K562 (cell line): ENCODE measurements around the gene STK11. TPM values are rescaled to one million over a fixed set of nuclear protein-coding genes. Genes with fewer than 3 reads are reported as not detected.

ENCODE experiments used
- CHD1 ChIP-seq: fragments of 200-600 bp; sonication (generic); IDR thresholded peaks from one replicate; pipeline ENCODE4 v1.6.1; 2012; ENCODE audit warnings: mild to moderate bottlenecking, moderate library complexity, low read length, inconsistent platforms
- CHD2 ChIP-seq: IDR thresholded peaks from 2 replicates; pipeline ENCODE4 v1.6.1; 2011; ENCODE audit warnings: low read depth, low read length
- CXXC5 ChIP-seq: fragments of 250-450 bp; sonication (Bioruptor Pico); IDR thresholded peaks from 2 replicates; pipeline ENCODE4 v1.8.0; 2022; ENCODE audit warnings: inconsistent platforms, mild to moderate bottlenecking, moderate library complexity
- E2F4 ChIP-seq: sonication (generic); formaldehyde crosslinking; IDR thresholded peaks from 2 replicates; pipeline ENCODE4 v1.8.0; 2022; ENCODE audit warnings: mild to moderate bottlenecking, low read depth, missing genetic modification reagents
- EGR1 ChIP-seq: fragments of 450-650 bp; conservative IDR thresholded peaks from 2 replicates; pipeline ENCODE4 v1.6.1; 2017; ENCODE audit warnings: mild to moderate bottlenecking
- ELF2 ChIP-seq: fragments of 250-450 bp; sonication (Bioruptor Pico); IDR thresholded peaks from 2 replicates; pipeline ENCODE4 v1.5.0; 2021; ENCODE audit warnings: mild to moderate bottlenecking
- FIP1L1 ChIP-seq: fragments of 200-400 bp; formaldehyde crosslinking; IDR thresholded peaks from 2 replicates; pipeline ENCODE4 v1.6.1; 2018; ENCODE audit warnings: mild to moderate bottlenecking, low read depth, low read length; ENCODE audit not compliant: poor library complexity, severe bottlenecking
- GABPA ChIP-seq: fragments of 200-800 bp; sonication (Bioruptor generic); conservative IDR thresholded peaks from 2 replicates; pipeline ENCODE4 v1.6.1; 2016; ENCODE audit warnings: low read depth, missing genetic modification characterization, missing compliant biosample characterization
- HES1 ChIP-seq: fragments of 450-650 bp; IDR thresholded peaks from 2 replicates; pipeline ENCODE4 v1.6.1; 2016; ENCODE audit warnings: low read depth, mild to moderate bottlenecking, moderate library complexity
- KDM1A ChIP-seq, 2 experiments: fragments of 450-650 bp; IDR thresholded peaks; 2 replicates each; pipeline ENCODE4 v1.6.1; 2016; ENCODE audit warnings: mild to moderate bottlenecking in 2 of 2
- MCM5 ChIP-seq: fragments of 450-650 bp; IDR thresholded peaks from 2 replicates; pipeline ENCODE4 v1.6.1; 2016; ENCODE audit warnings: low read depth
- MEF2D ChIP-seq: conservative IDR thresholded peaks from 2 replicates; pipeline ENCODE4 v1.6.1; 2016; ENCODE audit warnings: low read depth, missing genetic modification characterization, missing compliant biosample characterization
- NR2C2 ChIP-seq, 2 experiments: fragments of 200-800 bp in 1 of 2; sonication (Bioruptor generic) in 1 of 2; sonication (generic) in 1 of 2; formaldehyde crosslinking in 1 of 2; IDR thresholded peaks; 2 replicates each; pipeline versions ENCODE4 v1.6.1 to v1.8.0; 2016 to 2022; ENCODE audit warnings: mild to moderate bottlenecking in 1 of 2, missing compliant biosample characterization in 1 of 2, missing genetic modification characterization in 1 of 2, missing genetic modification reagents in 1 of 2
- PCBP1 ChIP-seq: fragments of 200-400 bp; formaldehyde crosslinking; IDR thresholded peaks from 2 replicates; pipeline ENCODE4 v1.6.1; 2018; ENCODE audit warnings: mild to moderate bottlenecking, low read depth, low read length; ENCODE audit not compliant: poor library complexity, severe bottlenecking
- POLR2AphosphoS2 ChIP-seq: IDR thresholded peaks from 2 replicates; pipeline ENCODE4 v1.6.1; 2012; ENCODE audit warnings: low read length, improper control_type of control experiment
- PRDM10 ChIP-seq: fragments of 450-650 bp; IDR thresholded peaks from 2 replicates; pipeline ENCODE4 v1.6.1; 2018; ENCODE audit not compliant: partially characterized antibody
- RBFOX2 ChIP-seq: fragments of 200-400 bp; formaldehyde crosslinking; IDR thresholded peaks from 2 replicates; pipeline ENCODE4 v1.6.1; 2017; ENCODE audit warnings: low read depth, mild to moderate bottlenecking, low read length, moderate library complexity
- SMAD3 ChIP-seq: fragments of 450-650 bp; formaldehyde crosslinking; conservative IDR thresholded peaks from 2 replicates; pipeline ENCODE4 v1.4.0; 2020; ENCODE audit warnings: mild to moderate bottlenecking
- SNAPC5 ChIP-seq: fragments of 250-450 bp; sonication (Bioruptor Pico); IDR thresholded peaks from 2 replicates; pipeline ENCODE4 v1.8.0; 2021; ENCODE audit warnings: moderate library complexity, mild to moderate bottlenecking, inconsistent platforms
- SPI1 ChIP-seq: IDR thresholded peaks from 2 replicates; pipeline ENCODE4 v1.6.1; 2011; ENCODE audit warnings: low read depth, low read length, control low read depth, borderline replicate concordance
- ZBTB7A ChIP-seq: IDR thresholded peaks from 2 replicates; pipeline ENCODE4 v1.6.1; 2011; ENCODE audit warnings: low read depth, mild to moderate bottlenecking, low read length, moderate library complexity, borderline replicate concordance; ENCODE audit not compliant: control insufficient read depth
- ZFPM2 ChIP-seq: fragments of 250-450 bp; sonication (Bioruptor Pico); IDR thresholded peaks from 2 replicates; pipeline ENCODE4 v1.5.1; 2022; ENCODE audit warnings: mild to moderate bottlenecking
- ZNF384 ChIP-seq: IDR thresholded peaks from 2 replicates; pipeline ENCODE4 v1.6.1; 2012; ENCODE audit warnings: low read depth, low read length, improper control_type of control experiment
- ZNF444 ChIP-seq: fragments of 250-450 bp; sonication (Bioruptor Pico); IDR thresholded peaks from 2 replicates; pipeline ENCODE4 v1.4.0; 2020; ENCODE audit warnings: mild to moderate bottlenecking, moderate library complexity
- polyA plus RNA-seq, 8 experiments: library from polyadenylated mRNA; depleted of rRNA in 4 of 8; stranded (reverse) in 5 of 8; unstranded in 3 of 8; fragments of >200 nt; fragmentation: Nextera tagmentation in 2 of 8; fragmentation: Illumina TruSeq in 1 of 8; extraction: Ambion mirVana in 2 of 8; extraction: Trizol in 1 of 8; gene quantifications; 2 replicates each; pipeline versions ENCODE4 v1.2.1 to v1.2.3, GENCODE V29; 2011 to 2014; ENCODE audit warnings: inconsistent platforms in 1 of 8, missing spikeins in 1 of 8
- total RNA-seq, 7 experiments: library from RNA; depleted of rRNA in 6 of 7; stranded (reverse); fragments of >200 nt in 6 of 7; fragmentation: Illumina TruSeq in 2 of 7; extraction: Trizol in 2 of 7; gene quantifications; 2 replicates each; pipeline versions ENCODE4 v1.2.1 to v1.2.3, GENCODE V29; 2011 to 2021; ENCODE audit warnings: low replicate concordance in 1 of 7

Gene STK11
- total and polyA plus RNA-seq, 9 of the 15 experiments (the other 6 are each of a cell fraction or from before 2014, with no cell fraction given) = 0.15 to 96.5 (median 31.7) TPM

GRCh38 chr19:1252221-1252820 is 46.7 kb downstream of the STK11 start (continued):
- TF ChIP-seq E2F4 (CRISPR knock-in tag) = no peak
- peak; percentile 51; the same call in 1 of the 2 replicates for TF ChIP-seq ZBTB7A
- TF ChIP-seq ZNF384 = peak; percentile 40; the same call in 1 of the 2 replicates
- no peak for TF ChIP-seq CHD2
- TF ChIP-seq SPI1 = peak; percentile 34; the same call in 1 of the 2 replicates
- TF ChIP-seq GABPA = 0 out of 2 replicates have a peak, but pooled peaks have one; percentile 25
- TF ChIP-seq RBFOX2 = peak; percentile 23
- peak in 1 of 2 experiments; percentile 80; a peak in 1 of 4 replicates for TF ChIP-seq KDM1A (IDR thresholded peaks at IDR 0.05)
- peak; percentile 44; the same call in 1 of the 2 replicates for TF ChIP-seq CXXC5 (CRISPR knock-in tag)
- peak; percentile 91 for TF ChIP-seq ZNF444 (CRISPR knock-in tag)
- TF ChIP-seq EGR1 = peak; percentile 48; the same call in 1 of the 2 replicates
- TF ChIP-seq HES1 = no peak
- TF ChIP-seq FIP1L1 = no peak
- peak; percentile 21 for TF ChIP-seq PCBP1
- no peak for TF ChIP-seq MCM5
- peak; percentile 4 for TF ChIP-seq PRDM10
- TF ChIP-seq ELF2 (CRISPR knock-in tag) = no peak
- TF ChIP-seq POLR2AphosphoS2 = no peak
- TF ChIP-seq MEF2D = no peak
- TF ChIP-seq ZFPM2 = no peak
- no peak for TF ChIP-seq NR2C2 (CRISPR knock-in tag; IDR thresholded peaks at IDR 0.05)
- TF ChIP-seq NR2C2 (tag; IDR thresholded peaks at IDR 0.05) = peak; percentile 37; the same call in 1 of the 2 replicates
- no peak for TF ChIP-seq SMAD3 (CRISPR knock-in tag)
- no peak for TF ChIP-seq SNAPC5 (CRISPR knock-in tag)
- TF ChIP-seq CHD1 = peak; percentile 68
